ENCODE data around the gene TRIM61. TPM values are rescaled to one million over a fixed set of nuclear protein-coding genes. Genes with fewer than 3 reads are reported as not detected.
"Not testable (repeated sequence)": the region's sequence is repeated elsewhere in the genome, so short reads cannot be mapped to it uniquely, and the experiment has no call there.

The TRIM61 gene
- polyA plus RNA-seq, 1 experiment: 1.0 TPM

DNA sequence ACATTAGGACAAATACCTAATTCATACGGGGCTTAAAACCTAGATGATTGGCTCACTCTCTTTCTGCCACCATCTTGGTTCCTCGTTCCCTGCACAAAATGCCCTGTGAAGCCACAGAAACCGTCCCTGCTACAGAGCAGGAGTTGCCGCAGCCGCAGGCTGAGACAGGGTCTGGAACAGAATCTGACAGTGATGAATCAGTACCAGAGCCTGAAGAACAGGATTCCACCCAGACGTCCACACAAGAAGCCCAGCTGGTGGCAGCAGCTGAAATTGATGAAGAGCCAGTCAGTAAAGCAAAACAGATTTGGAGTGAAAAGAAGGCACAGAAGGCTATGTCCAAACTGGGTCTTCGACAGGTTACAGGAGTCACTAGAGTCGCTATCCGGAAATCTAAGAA lies 34.3 kb downstream of the TRIM61 start:
- CTCF ChIA-PET: no interaction called here

DNA sequence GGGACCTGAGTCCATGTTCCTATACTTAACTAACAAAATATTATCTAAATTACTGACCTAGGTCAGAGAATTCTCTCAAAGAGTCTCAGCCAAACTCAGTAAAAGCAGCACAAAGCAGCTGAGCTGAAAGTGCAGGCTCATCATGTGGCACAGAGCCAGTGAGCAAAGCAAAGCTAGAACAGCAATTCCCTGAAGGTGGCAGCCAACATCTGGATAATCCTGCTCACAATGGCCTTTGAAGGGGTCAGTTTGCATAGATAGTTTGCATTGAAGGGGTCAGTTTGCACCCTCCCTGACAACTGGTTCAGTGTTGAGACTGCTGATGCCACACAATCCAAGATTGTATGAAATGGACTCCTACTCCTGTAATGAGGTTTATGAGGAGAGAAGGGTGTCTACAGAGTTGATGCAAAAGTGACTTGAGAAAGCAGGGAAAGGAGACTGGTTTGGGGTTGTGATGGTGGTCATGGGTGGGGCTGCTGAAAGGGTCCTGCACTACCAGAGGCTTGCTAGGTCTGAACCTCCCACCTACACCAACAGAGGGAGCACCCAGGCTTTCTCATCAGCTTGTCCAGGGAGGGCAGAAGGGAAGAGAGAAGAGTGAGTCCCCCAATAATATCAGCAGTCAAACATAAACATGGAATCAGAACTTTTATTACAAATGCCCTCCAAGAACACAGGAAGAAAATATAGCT lies 39.7 kb downstream of the TRIM61 start:
- TF ChIP-seq, protein P1, sequence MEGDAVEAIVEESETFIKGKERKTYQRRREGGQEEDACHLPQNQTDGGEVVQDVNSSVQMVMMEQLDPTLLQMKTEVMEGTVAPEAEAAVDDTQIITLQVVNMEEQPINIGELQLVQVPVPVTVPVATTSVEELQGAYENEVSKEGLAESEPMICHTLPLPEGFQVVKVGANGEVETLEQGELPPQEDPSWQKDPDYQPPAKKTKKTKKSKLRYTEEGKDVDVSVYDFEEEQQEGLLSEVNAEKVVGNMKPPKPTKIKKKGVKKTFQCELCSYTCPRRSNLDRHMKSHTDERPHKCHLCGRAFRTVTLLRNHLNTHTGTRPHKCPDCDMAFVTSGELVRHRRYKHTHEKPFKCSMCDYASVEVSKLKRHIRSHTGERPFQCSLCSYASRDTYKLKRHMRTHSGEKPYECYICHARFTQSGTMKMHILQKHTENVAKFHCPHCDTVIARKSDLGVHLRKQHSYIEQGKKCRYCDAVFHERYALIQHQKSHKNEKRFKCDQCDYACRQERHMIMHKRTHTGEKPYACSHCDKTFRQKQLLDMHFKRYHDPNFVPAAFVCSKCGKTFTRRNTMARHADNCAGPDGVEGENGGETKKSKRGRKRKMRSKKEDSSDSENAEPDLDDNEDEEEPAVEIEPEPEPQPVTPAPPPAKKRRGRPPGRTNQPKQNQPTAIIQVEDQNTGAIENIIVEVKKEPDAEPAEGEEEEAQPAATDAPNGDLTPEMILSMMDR (IDR thresholded peaks at IDR 0.05; ENCODE audit: insufficient read depth, low read depth, low read length): 0 out of 2 replicates have a peak, but pooled peaks have one; percentile 2
- CTCF ChIA-PET: interaction anchor here (1.7 to 2.2 kb wide), 2 partner anchors 11 to 159 kb away, joined by 6 to 7 read pairs; no protein-coding TSS in a partner anchor
- POLR2A ChIA-PET: no interaction called here
- Histone ChIP-seq H3K27me3 (ENCODE audit: control insufficient read depth, insufficient read depth, low read length) (no peaks in the 10 kb centered on the region), H3K36me3 (ENCODE audit: control insufficient read depth, insufficient read depth, low read length) (no peaks in the 10 kb centered on the region), H3K4me3 (ENCODE audit: low read depth, low read length) (no peak overlapping the region)
- DNase-seq (ENCODE audit: low read depth): no peak

More for the DNA sequence above, 34.3 kb downstream of the TRIM61 start:
- Histone ChIP-seq H3K36me3 (ENCODE audit: control insufficient read depth, insufficient read depth, low read length) (no peaks in the 10 kb centered on the region), H3K4me3 (ENCODE audit: low read depth, low read length) (no peak overlapping the region), H3K27me3 (ENCODE audit: control insufficient read depth, insufficient read depth, low read length) (no peaks in the 10 kb centered on the region)
- POLR2A ChIA-PET: no interaction called here
- no peak for DNase-seq (ENCODE audit: low read depth)
- TF ChIP-seq, protein P1 (IDR thresholded peaks at IDR 0.05; ENCODE audit: insufficient read depth, low read depth, low read length): no peak

DNA sequence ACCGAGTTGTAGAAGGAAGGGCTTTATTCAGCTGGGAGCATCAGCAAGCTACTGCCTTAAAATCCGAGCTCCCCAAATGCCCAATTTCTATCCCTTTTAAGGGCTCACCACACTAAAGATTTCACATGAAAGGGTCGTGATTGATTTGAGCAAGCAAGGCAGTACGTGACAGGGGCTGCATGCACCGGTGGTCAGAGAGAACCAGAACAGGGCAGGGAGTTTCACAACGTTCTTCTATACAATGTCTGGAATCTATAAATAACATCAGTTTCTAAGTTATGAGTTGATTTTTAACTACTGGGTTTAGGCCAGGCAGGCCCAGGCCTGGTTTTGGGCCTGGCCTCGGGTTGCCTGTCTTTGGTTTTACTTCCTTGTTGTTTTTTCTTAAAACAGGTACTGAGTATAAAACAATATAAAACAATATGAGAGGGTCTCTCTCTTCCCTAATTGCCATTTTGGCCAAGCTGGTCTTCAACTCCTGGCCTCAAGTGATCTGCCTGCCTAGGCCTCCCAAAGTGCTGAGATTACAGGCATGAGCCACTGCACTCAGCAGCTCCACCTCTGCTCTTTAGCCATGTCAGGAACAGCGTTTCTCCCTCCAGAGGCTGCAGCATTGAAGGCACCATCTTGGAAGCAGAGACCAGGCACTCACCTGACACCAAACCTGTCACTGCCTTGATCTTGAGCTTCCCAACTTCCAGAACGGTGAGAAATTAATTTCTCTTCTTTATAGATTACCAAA lies 41.4 kb downstream of the TRIM61 start:
- POLR2A ChIA-PET; H3K27me3 ChIP-seq (ENCODE audit: control insufficient read depth, insufficient read depth, low read length); H3K36me3 ChIP-seq (ENCODE audit: control insufficient read depth, insufficient read depth, low read length); DNase-seq (ENCODE audit: low read depth); H3K4me3 ChIP-seq (ENCODE audit: low read depth, low read length): not testable (repeated sequence)
- CTCF ChIA-PET: interaction anchor here (0.5 to 2.2 kb wide), 2 partner anchors 24 to 157 kb away, joined by 3 to 7 read pairs; no protein-coding TSS in a partner anchor

DNA sequence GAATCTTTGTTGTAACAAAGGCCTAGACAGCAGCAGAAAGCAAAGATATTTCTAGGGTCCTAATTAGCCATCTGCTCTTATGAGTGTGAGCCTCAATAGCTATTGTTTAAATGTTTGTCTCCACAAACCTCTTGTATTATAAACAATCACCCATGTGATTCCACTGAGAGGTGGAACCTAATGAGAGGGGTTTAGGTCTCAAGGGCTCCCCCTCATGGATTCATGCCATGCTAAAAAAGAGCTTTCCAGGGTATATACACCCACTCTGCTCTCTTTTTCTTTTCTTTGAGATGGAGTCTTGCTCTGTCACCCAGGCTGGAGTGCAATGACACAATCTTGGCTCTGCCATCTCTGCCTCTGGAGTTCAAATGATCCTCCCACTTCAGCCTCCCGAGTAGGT lies 42.1 kb downstream of the TRIM61 start:
- H3K27me3 ChIP-seq (ENCODE audit: control insufficient read depth, insufficient read depth, low read length): no peaks in the 10 kb centered on the region
- H3K36me3 ChIP-seq (ENCODE audit: control insufficient read depth, insufficient read depth, low read length): no peaks in the 10 kb centered on the region
- TF ChIP-seq, protein P1 (IDR thresholded peaks at IDR 0.05; ENCODE audit: insufficient read depth, low read depth, low read length): 0 out of 2 replicates have a peak, but pooled peaks have one; percentile 6
- POLR2A ChIA-PET: no interaction called here
- no peak for DNase-seq (ENCODE audit: low read depth)
- no peak overlapping the region for H3K4me3 ChIP-seq (ENCODE audit: low read depth, low read length)
- CTCF ChIA-PET: interaction anchor here (0.5 to 2.2 kb wide), 2 partner anchors 25 to 156 kb away, joined by 3 to 7 read pairs; no protein-coding TSS in a partner anchor

DNA sequence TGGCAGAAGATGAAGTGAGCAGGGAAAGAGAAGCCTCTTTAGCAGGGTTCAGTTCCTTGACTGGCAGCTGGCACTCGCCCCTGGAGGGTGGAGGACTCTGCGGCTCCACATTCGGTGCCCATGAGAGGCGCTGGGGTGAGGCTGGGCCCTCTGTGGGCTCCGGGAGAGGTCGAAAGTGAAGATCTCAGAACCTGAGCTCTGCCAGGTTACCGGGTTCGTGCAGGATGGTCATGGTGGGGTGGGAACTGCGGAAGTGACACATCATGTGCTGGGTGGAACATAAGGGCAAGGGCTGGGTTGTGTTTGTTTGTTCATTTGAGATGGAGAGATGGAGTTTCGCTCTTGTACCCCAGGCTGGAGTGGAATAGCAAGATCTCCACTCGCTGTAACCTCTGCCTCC lies 44.2 kb downstream of the TRIM61 start:
- CTCF ChIA-PET: no interaction called here
- POLR2A ChIA-PET: no interaction called here
- Histone ChIP-seq H3K36me3 (ENCODE audit: control insufficient read depth, insufficient read depth, low read length) (no peaks in the 10 kb centered on the region), H3K27me3 (ENCODE audit: control insufficient read depth, insufficient read depth, low read length) (no peaks in the 10 kb centered on the region), H3K4me3 (ENCODE audit: low read depth, low read length) (no peak overlapping the region)
- TF ChIP-seq, protein P1 (IDR thresholded peaks at IDR 0.05; ENCODE audit: insufficient read depth, low read depth, low read length): no peak
- no peak for DNase-seq (ENCODE audit: low read depth)
